ENCODE data around the gene CCL17.

The CCL17 gene

GRCh38 chr16:57401943-57402640 lies 2.5 kb upstream of the CCL17 start:
- DNase-seq, result no peak

- DNase-seq, result no peak
These were observed 530 bp downstream of the CCL17 start for GRCh38 chr16:57405097-57405496.

GRCh38 chr16:57406881-57407280 lies 2.3 kb downstream of the CCL17 start:
- no peak for DNase-seq

- DNase-seq, result no peak
These were observed 3.2 kb downstream of the CCL17 start for GRCh38 chr16:57407521-57408353.

- DNase-seq, result no peak
These were observed 4.5 kb downstream of the CCL17 start for GRCh38 chr16:57409065-57409464.

GRCh38 chr16:57409870-57410587 lies 5.5 kb downstream of the CCL17 start:
- DNase-seq, result no peak

GRCh38 chr16:57411362-57411976 lies 6.9 kb downstream of the CCL17 start:
- DNase-seq, result no peak

- DNase-seq, result no peak
These were observed 8.0 kb downstream of the CCL17 start for GRCh38 chr16:57412584-57412983.

- no peak for DNase-seq
These were observed 8.7 kb downstream of the CCL17 start for GRCh38 chr16:57413301-57413730.

GRCh38 chr16:57413733-57414132 lies 9.2 kb downstream of the CCL17 start:
- DNase-seq, result no peak

- DNase-seq, result no peak
These were observed 11.5 kb downstream of the CCL17 start for GRCh38 chr16:57416084-57416483.

GRCh38 chr16:57419506-57419905 lies 14.9 kb downstream of the CCL17 start:
- DNase-seq, result no peak

GRCh38 chr16:57422026-57422944 lies 17.7 kb downstream of the CCL17 start:
- no peak for DNase-seq

- no peak for DNase-seq
These were observed 18.6 kb downstream of the CCL17 start for GRCh38 chr16:57423152-57423551.

GRCh38 chr16:57424583-57424982 lies 20.0 kb downstream of the CCL17 start:
- peak in 1 of 2 experiments; percentile 2 for DNase-seq

GRCh38 chr16:57426356-57426755 lies 21.8 kb downstream of the CCL17 start:
- no peak for DNase-seq

GRCh38 chr16:57427307-57427706 lies 22.7 kb downstream of the CCL17 start:
- DNase-seq, result no peak

GRCh38 chr16:57427824-57428223 lies 23.3 kb downstream of the CCL17 start:
- no peak for DNase-seq

GRCh38 chr16:57430955-57431354 lies 26.4 kb downstream of the CCL17 start:
- no peak for DNase-seq

- DNase-seq, result no peak
These were observed 27.9 kb downstream of the CCL17 start for GRCh38 chr16:57432505-57432904.

- DNase-seq, result no peak
These were observed 28.4 kb downstream of the CCL17 start for GRCh38 chr16:57432989-57433388.

- no peak for DNase-seq
These were observed 29.4 kb downstream of the CCL17 start for GRCh38 chr16:57434003-57434402.

Data from activated T-cell treated with anti-CD3 and anti-CD28 coated beads, Interleukin-2, amount 50 U/mL, for 48 hours (primary cell).